Stimulated activated CD4-positive, alpha-beta T cell treated with anti-CD3 and anti-CD28 coated beads, Interleukin-4, amount 100 ng/mL, for 24 hours (primary cell): ENCODE results near the gene MPST.

Experiments
- DNase-seq: peaks from one replicate; pipeline ENCODE4 v3.0.0-alpha.2; 2020

Gene MPST

GRCh38 chr22:37023743-37024338, 4.3 kb downstream of the MPST start:
- no peak for DNase-seq

- DNase-seq = no peak
Observed at GRCh38 chr22:37024339-37025157, 5.0 kb downstream of the MPST start.

- DNase-seq = no peak
Observed at GRCh38 chr22:37025500-37026070, 6.0 kb downstream of the MPST start.

GRCh38 chr22:37026325-37026724, 6.8 kb downstream of the MPST start:
- no peak for DNase-seq

GRCh38 chr22:37027556-37027955, 8.0 kb downstream of the MPST start:
- no peak for DNase-seq

GRCh38 chr22:37028692-37029674, 9.4 kb downstream of the MPST start:
- DNase-seq = no peak

GRCh38 chr22:37030560-37031281, 11.2 kb downstream of the MPST start:
- no peak for DNase-seq

GRCh38 chr22:37032134-37032534, 12.6 kb downstream of the MPST start:
- no peak for DNase-seq

- DNase-seq = no peak
Observed at GRCh38 chr22:37032535-37033460, 13.3 kb downstream of the MPST start.

GRCh38 chr22:37033605-37034430, 14.3 kb downstream of the MPST start:
- DNase-seq = no peak

- no peak for DNase-seq
Observed at GRCh38 chr22:37036655-37037377, 17.3 kb downstream of the MPST start.

GRCh38 chr22:37037669-37038068, 18.1 kb downstream of the MPST start:
- DNase-seq = no peak

GRCh38 chr22:37039466-37039865, 19.9 kb downstream of the MPST start:
- no peak for DNase-seq

- no peak for DNase-seq
Observed at GRCh38 chr22:37043209-37043827, 23.8 kb downstream of the MPST start.

GRCh38 chr22:37043828-37044538, 24.4 kb downstream of the MPST start:
- peak; percentile 51 for DNase-seq

- peak; percentile 20 for DNase-seq
Observed at GRCh38 chr22:37044634-37045625, 25.4 kb downstream of the MPST start.

GRCh38 chr22:37045958-37046357, 26.4 kb downstream of the MPST start:
- no peak for DNase-seq
